HCEC 1CT (cell line): Measurements from ENCODE around the gene EBF3.

Experiments
- DNase-seq: peaks from one replicate; pipeline ENCODE4 v3.0.0-alpha.2; 2017

Gene EBF3

DNA sequence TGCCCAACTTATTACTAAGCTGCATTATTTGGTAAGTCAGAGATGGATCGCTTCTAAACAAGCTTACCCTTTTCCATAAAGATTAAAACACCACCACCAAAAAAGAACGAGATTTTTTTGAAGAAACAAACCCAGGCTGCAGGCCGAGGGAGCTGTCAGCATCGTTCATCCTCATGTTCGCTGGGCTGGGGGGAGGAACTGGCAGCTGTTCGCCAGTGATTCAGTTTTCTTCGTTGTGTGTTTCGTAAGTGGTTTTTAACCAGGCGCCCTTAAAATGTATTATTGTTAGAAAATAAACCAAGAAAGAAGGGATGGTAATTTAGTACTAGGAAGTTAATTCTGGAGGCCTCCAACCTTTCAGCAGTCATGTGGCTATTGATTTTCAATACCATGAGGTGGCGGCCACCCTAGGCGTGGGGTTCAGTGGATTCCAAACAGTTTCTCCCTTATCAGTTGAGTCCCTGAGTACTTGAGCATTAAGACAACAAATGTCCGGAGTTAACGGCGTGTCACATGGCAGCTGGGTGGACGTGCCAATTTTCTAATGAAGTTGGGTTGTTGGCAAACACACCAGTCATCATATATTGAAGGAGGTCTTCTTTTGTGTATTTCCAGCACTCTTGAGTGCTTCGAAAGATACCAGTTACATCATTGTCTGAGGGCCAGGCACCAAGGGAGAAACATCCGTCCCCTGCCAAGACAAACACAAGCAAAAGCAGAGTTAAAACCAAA, 173.2 kb downstream of the EBF3 start:
- no peak for DNase-seq

- DNase-seq: no peak
These were observed 175.9 kb downstream of the EBF3 start for GRCh38 chr10:129788215-129788614.

DNA sequence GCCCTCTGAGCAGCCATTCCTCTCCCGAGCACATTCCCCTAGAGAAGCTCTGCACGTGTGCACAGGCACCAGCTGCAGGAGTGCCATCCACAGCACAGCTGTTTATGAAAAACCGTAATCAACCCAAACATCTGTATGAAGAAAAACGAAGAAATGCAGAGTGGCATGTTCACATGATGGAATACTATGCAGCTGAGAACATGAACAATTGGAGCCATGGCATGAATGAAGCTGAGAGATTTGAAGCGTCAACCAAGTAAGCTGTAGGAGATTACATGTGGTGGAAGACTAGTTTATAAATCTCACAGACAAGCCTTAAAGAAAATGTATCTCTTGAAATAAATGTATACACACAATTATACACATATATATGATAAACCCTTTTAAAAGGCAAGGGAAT, 176.5 kb downstream of the EBF3 start:
- no peak for DNase-seq

- DNase-seq: no peak
These were observed 177.9 kb downstream of the EBF3 start for GRCh38 chr10:129786216-129786615.

DNA sequence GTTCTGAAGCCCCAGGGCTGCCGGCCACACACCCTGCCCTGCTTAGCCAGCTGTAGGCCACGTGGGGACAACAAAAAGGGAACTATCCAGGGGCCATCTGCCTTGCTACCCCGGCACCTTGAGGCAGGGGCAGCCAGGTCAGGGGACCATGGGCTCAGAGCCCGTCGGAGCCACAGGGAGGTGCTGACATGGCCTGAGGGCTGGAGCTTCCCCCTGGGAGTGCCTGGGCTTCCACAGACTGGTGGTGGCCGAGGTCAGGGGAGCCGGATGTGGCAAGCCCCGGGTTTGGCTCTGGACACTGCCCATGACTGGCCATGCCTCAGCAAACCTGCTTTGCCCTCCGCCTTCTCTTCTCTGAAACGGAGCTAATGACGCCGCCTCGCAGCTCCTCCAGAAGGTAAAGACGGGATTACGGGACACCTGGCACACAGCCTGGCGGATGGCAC, 178.5 kb downstream of the EBF3 start:
- no peak for DNase-seq
